SH-SY5Y (cell line): Measurements from ENCODE around the gene DUSP6.

ENCODE experiments used
- GATA2 ChIP-seq: IDR thresholded peaks from 2 replicates; pipeline ENCODE4 v1.6.1; 2011; ENCODE audit warnings: mild to moderate bottlenecking, low read depth, low read length
- GATA3 ChIP-seq: IDR thresholded peaks from 2 replicates; pipeline ENCODE4 v1.6.1; 2011; ENCODE audit warnings: low read depth, mild to moderate bottlenecking, low read length, moderate library complexity

- TF ChIP-seq GATA2 (no peak), GATA3 (no peak)
Observed at GRCh38 chr12:89319122-89319521, 33.2 kb downstream of the DUSP6 start.
